Smooth muscle cell (in vitro differentiated cells): Measurements from ENCODE around the gene CD2. TPM values are rescaled to one million over a fixed set of nuclear protein-coding genes. Genes with fewer than 3 reads are reported as not detected.

Experiments used
- DNase-seq: peaks from one replicate; lab custom pipeline; 2025; ENCODE audit not compliant: unreplicated experiment; lab: John Stamatoyannopoulos, UW
- H2AFZ ChIP-seq: fragments of 200-600 bp; sonication (generic); 2 replicates; pipeline ENCODE4 v1.6.0; 2016; ENCODE audit warnings: antibody characterized with exemption, low read depth, mild to moderate bottlenecking
- H3F3A ChIP-seq: fragments of 200-600 bp; sonication (generic); 2 replicates; pipeline ENCODE4 v1.6.0; 2017; ENCODE audit warnings: antibody characterized with exemption, low read depth
- H3K27ac ChIP-seq: fragments of 200-600 bp; sonication (generic); 2 replicates; pipeline ENCODE4 v1.5.1; 2016; ENCODE audit warnings: low read depth, mild to moderate bottlenecking
- H3K27me3 ChIP-seq: fragments of 200-600 bp; sonication (generic); 2 replicates; pipeline ENCODE4 v1.6.1; 2016; ENCODE audit warnings: low read depth, mild to moderate bottlenecking
- H3K36me3 ChIP-seq: fragments of 200-600 bp; sonication (generic); 2 replicates; pipeline ENCODE4 v1.5.1; 2016; ENCODE audit warnings: low read depth
- H3K4me1 ChIP-seq: fragments of 200-600 bp; sonication (generic); 2 replicates; pipeline ENCODE4 v1.5.1; 2016; ENCODE audit warnings: low read depth
- H3K4me2 ChIP-seq: fragments of 200-600 bp; sonication (generic); 2 replicates; pipeline ENCODE4 v1.6.0; 2016; ENCODE audit warnings: mild to moderate bottlenecking
- H3K4me3 ChIP-seq: fragments of 200-600 bp; sonication (generic); 2 replicates; pipeline ENCODE4 v1.5.1; 2016; ENCODE audit warnings: mild to moderate bottlenecking
- H3K79me2 ChIP-seq: fragments of 200-600 bp; sonication (generic); 2 replicates; pipeline ENCODE4 v1.6.0; 2016; ENCODE audit warnings: low read depth, mild to moderate bottlenecking
- H3K9ac ChIP-seq: fragments of 200-600 bp; sonication (generic); 2 replicates; pipeline ENCODE4 v1.6.0; 2016; ENCODE audit warnings: low read depth
- H3K9me3 ChIP-seq: fragments of 200-600 bp; sonication (generic); replicated peaks from 2 replicates; pipeline ENCODE4 v1.5.1; 2016; ENCODE audit warnings: low read depth
- H4K20me1 ChIP-seq: fragments of 200-600 bp; sonication (generic); 2 replicates; pipeline ENCODE4 v1.6.0; 2016; ENCODE audit warnings: low read depth
- WGBS: methylation state at CpG from one replicate; pipeline ENCODE4 v1.1.7; 2016; ENCODE audit warnings: low lambda C conversion rate; 5-methylcytosine and 5-hydroxymethylcytosine counted together
- polyA plus RNA-seq: library from polyadenylated mRNA; unstranded; fragments of >200 nt; fragmentation: Nextera tagmentation; extraction: Ambion mirVana; gene quantifications from 2 replicates; pipeline ENCODE4 v1.2.1, GENCODE V29; 2016
- total RNA-seq: library from RNA; depleted of rRNA; stranded (reverse); fragments of >200 nt; gene quantifications from 2 replicates; pipeline ENCODE4 v1.2.3, GENCODE V29; 2014
- TF ChIP-seq, protein P1 (sequence below): fragments of 200-600 bp; sonication (generic); IDR thresholded peaks from 2 replicates; pipeline ENCODE4 v1.5.1; 2017; ENCODE audit warnings: borderline replicate concordance, mild to moderate bottlenecking, antibody characterized with exemption; ENCODE audit not compliant: insufficient read depth, poor library complexity, severe bottlenecking

CD2 gene
- total and polyA plus RNA-seq, 2 experiments from 2014 or later: not detected

DNA sequence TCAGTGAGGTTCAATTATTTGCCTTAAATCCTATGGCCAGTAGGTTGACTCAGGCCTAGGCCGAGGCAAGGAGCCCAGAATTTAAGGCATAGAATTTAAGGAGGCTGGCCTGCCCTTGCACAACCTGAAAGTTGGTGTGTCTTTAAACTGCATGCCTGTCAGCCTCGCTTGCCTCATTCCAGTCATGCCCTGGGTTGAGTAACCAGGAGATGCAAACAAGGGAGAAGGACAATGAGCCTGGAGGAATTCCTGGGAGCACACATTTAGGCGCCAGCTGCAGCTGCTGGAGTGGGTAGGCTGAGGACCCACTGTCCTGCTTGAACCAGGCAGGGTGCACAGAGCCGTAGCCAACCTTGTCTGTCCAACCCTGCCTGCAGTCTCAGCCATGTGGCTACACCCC is 11.7 kb downstream of the CD2 start:
- H3K9ac ChIP-seq: no peak overlapping the region
- WGBS: 88% methylated on average over 4 of the region's 4 CpGs
- no peaks in the 10 kb centered on the region for H3K79me2 ChIP-seq
- H3K4me2 ChIP-seq: no peak overlapping the region
- no peaks in the 10 kb centered on the region for H3F3A ChIP-seq
- TF ChIP-seq, protein P1, sequence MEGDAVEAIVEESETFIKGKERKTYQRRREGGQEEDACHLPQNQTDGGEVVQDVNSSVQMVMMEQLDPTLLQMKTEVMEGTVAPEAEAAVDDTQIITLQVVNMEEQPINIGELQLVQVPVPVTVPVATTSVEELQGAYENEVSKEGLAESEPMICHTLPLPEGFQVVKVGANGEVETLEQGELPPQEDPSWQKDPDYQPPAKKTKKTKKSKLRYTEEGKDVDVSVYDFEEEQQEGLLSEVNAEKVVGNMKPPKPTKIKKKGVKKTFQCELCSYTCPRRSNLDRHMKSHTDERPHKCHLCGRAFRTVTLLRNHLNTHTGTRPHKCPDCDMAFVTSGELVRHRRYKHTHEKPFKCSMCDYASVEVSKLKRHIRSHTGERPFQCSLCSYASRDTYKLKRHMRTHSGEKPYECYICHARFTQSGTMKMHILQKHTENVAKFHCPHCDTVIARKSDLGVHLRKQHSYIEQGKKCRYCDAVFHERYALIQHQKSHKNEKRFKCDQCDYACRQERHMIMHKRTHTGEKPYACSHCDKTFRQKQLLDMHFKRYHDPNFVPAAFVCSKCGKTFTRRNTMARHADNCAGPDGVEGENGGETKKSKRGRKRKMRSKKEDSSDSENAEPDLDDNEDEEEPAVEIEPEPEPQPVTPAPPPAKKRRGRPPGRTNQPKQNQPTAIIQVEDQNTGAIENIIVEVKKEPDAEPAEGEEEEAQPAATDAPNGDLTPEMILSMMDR: no peak
- no peak for DNase-seq
- no peaks in the 10 kb centered on the region for H3K27me3 ChIP-seq
- no peaks in the 10 kb centered on the region for H4K20me1 ChIP-seq
- no peak overlapping the region for H3K27ac ChIP-seq
- H3K9me3 ChIP-seq: no peaks in the 10 kb centered on the region
- no peaks in the 10 kb centered on the region for H3K4me1 ChIP-seq
- no peak overlapping the region for H3K4me3 ChIP-seq
- no peaks in the 10 kb centered on the region for H3K36me3 ChIP-seq
- H2AFZ ChIP-seq: no peak overlapping the region

DNA sequence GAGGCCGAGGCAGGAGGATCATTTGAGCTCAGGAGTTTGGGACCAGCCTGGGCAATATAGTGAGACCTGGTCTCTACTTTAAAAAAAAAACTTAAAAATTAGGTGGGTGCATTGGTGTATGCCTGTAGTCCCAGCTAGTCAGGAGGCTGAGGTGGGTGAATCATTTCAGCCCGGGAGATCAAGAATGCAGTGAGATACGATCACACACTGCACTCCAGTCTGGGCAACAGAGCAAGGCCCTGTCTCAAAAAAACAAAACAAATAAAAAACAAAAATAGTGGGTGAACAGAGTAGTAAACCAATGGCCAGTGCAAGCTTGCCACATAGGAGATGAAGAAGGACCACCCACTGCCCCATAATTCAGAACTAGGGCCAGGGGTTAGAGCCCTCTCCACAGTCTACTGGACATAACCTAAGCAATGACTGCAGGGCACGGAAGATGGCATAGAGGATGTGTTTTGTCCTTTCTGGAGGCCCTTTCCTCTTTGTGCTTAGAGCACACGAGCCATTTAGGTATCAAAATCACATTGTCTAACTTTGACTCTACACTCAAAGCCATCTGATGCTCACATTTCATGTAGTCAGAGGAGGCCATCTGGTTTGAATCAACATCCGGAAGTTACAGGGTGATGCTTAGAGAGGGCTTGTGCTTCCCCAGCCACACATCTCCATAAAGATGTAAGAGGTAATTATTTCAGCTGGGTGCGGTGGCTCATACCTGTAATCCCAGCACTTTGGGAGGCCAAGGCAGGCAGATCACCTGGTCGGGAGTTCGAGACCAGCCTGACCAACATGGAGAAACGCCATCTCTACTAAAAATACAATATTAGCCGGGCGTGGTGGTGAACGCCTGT is 12.6 kb downstream of the CD2 start:
- H3K79me2 ChIP-seq: no peaks in the 10 kb centered on the region
- no peaks in the 10 kb centered on the region for H3K36me3 ChIP-seq
- no peak overlapping the region for H3K27ac ChIP-seq
- no peaks in the 10 kb centered on the region for H3K27me3 ChIP-seq
- H3K9ac ChIP-seq: no peak overlapping the region
- no peak overlapping the region for H3K4me2 ChIP-seq
- H3K4me3 ChIP-seq: no peak overlapping the region
- 89% methylated on average over 13 of the region's 13 CpGs for WGBS
- H3F3A ChIP-seq: no peaks in the 10 kb centered on the region
- H3K4me1 ChIP-seq: no peaks in the 10 kb centered on the region
- no peak overlapping the region for H2AFZ ChIP-seq
- no peaks in the 10 kb centered on the region for H4K20me1 ChIP-seq
- no peak for DNase-seq
- H3K9me3 ChIP-seq: no peaks in the 10 kb centered on the region
- TF ChIP-seq, protein P1: no peak

DNA sequence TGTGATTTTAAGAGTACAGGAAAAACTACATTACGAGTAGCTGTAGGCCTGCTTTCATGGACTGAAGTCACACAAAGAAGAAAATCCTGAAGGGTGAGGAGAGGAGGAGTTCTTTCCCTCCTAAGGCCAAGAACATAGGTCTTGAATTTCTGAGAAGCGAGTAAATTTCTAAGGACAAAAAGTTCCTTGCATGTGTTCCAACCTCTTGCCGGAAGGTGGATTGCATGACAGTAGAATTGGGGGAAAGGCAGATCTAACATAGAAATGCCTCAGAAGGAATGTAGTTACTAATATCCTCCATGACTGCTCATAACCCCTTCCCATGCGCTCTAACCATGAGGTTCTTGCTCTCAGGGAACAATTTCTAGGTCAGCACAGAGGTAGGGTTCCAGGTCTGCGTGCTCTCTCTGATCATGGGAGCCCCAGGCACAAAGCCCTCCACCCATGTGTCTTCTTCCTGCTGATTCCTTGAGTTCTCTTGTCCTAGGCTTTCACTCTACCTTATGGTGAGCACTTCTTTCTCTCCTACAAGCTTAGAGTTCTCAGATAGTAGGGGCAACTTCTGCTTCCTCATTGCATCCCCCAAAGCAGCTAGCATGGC is 13.7 kb downstream of the CD2 start:
- H3K4me3 ChIP-seq: no peak overlapping the region
- H3F3A ChIP-seq: no peaks in the 10 kb centered on the region
- no peak overlapping the region for H2AFZ ChIP-seq
- H3K9ac ChIP-seq: no peak overlapping the region
- TF ChIP-seq, protein P1: no peak
- 88% methylated on average over 5 of the region's 5 CpGs for WGBS
- H3K79me2 ChIP-seq: no peaks in the 10 kb centered on the region
- DNase-seq: no peak
- H3K36me3 ChIP-seq: no peaks in the 10 kb centered on the region
- no peaks in the 10 kb centered on the region for H3K27me3 ChIP-seq
- no peaks in the 10 kb centered on the region for H4K20me1 ChIP-seq
- H3K4me2 ChIP-seq: no peak overlapping the region
- no peaks in the 10 kb centered on the region for H3K9me3 ChIP-seq
- H3K27ac ChIP-seq: no peak overlapping the region
- no peaks in the 10 kb centered on the region for H3K4me1 ChIP-seq
